Omental fat pad (tissue), 4 donors: ENCODE measurements around the gene CDC42BPB. TPM values are rescaled to one million over a fixed set of nuclear protein-coding genes. Genes with fewer than 3 reads are reported as not detected.

Experiments
- ATAC-seq: fragments of 150-250 bp; one replicate; pipeline ENCODE4 v1.9.1; 2016; ENCODE audit warnings: mild to moderate bottlenecking, moderate library complexity; ENCODE audit not compliant: low FRiP score
- DNase-seq: peaks from one replicate; pipeline ENCODE4 v3.0.0-alpha.2; 2019; ENCODE audit warnings: low spot score
- CTCF ChIP-seq, 3 donors: fragments of 450-650 bp; IDR thresholded peaks; one replicate each; pipeline ENCODE4 v1.5.1; 2016 to 2017; ENCODE audit warnings: antibody characterized with exemption in 3 of 3, mild to moderate bottlenecking in 3 of 3, moderate library complexity in 2 of 3
- total RNA-seq, 4 donors: library from RNA; depleted of rRNA; stranded (reverse); fragments of >200 nt; gene quantifications; one replicate each; pipeline ENCODE4 v1.1.0, GENCODE V29; 2016

CDC42BPB gene
- total RNA-seq, 4 donors from 2014 or later: 63.7 to 131 (median 113) TPM

- DNase-seq: no peak
- ATAC-seq: no peak
- no peak for TF ChIP-seq CTCF (IDR thresholded peaks at IDR 0.05)
Observed at GRCh38 chr14:102965971-102966655, 91.2 kb downstream of the CDC42BPB start.

- ATAC-seq: no peak
- DNase-seq: no peak
- no peak for TF ChIP-seq CTCF (IDR thresholded peaks at IDR 0.05)
Observed at GRCh38 chr14:102965282-102965681, 92.1 kb downstream of the CDC42BPB start.

GRCh38 chr14:102964152-102964730, 93.1 kb downstream of the CDC42BPB start:
- no peak for TF ChIP-seq CTCF (IDR thresholded peaks at IDR 0.05)
- ATAC-seq (no peak), DNase-seq (no peak)

GRCh38 chr14:102962111-102962627, 95.2 kb downstream of the CDC42BPB start:
- ATAC-seq: no peak
- no peak for TF ChIP-seq CTCF (IDR thresholded peaks at IDR 0.05)
- DNase-seq: no peak

- no peak for TF ChIP-seq CTCF (IDR thresholded peaks at IDR 0.05)
- no peak for DNase-seq
- ATAC-seq: no peak
Observed at GRCh38 chr14:102958461-102958860, 98.9 kb downstream of the CDC42BPB start.

GRCh38 chr14:102957222-102957621, 100.1 kb downstream of the CDC42BPB start:
- TF ChIP-seq CTCF (IDR thresholded peaks at IDR 0.05): no peak
- no peak for ATAC-seq
- no peak for DNase-seq
